ENCODE results near the gene SEBOX.

DNA sequence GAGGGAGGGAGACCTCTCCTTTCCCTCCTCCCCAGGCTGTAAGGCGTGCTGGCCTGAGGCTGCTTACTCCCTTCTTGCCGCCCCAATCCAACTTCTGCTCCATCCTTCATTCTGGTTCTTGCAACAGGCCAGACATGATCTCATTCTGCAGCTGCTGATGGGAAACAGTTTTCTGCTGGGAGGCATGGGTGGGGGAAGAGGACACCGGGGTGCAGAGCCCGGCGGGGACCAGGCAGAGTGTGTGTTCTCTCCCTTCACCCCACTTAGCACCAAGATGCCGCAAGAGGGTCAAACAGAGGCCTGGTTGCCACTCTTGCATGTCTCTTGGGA is 7.9 kb upstream of the SEBOX start:
- TF ChIP-seq, protein P1, sequence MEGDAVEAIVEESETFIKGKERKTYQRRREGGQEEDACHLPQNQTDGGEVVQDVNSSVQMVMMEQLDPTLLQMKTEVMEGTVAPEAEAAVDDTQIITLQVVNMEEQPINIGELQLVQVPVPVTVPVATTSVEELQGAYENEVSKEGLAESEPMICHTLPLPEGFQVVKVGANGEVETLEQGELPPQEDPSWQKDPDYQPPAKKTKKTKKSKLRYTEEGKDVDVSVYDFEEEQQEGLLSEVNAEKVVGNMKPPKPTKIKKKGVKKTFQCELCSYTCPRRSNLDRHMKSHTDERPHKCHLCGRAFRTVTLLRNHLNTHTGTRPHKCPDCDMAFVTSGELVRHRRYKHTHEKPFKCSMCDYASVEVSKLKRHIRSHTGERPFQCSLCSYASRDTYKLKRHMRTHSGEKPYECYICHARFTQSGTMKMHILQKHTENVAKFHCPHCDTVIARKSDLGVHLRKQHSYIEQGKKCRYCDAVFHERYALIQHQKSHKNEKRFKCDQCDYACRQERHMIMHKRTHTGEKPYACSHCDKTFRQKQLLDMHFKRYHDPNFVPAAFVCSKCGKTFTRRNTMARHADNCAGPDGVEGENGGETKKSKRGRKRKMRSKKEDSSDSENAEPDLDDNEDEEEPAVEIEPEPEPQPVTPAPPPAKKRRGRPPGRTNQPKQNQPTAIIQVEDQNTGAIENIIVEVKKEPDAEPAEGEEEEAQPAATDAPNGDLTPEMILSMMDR (IDR thresholded peaks at IDR 0.05; ENCODE audit: insufficient read depth, low read depth, low read length) = no peak
- TF ChIP-seq EZH2 (IDR thresholded peaks at IDR 0.05; ENCODE audit: insufficient read depth, low read length) = no peak

Data from astrocyte (in vitro differentiated cells and primary cell).